ENCODE data around the gene CCL17.

The CCL17 gene

DNA sequence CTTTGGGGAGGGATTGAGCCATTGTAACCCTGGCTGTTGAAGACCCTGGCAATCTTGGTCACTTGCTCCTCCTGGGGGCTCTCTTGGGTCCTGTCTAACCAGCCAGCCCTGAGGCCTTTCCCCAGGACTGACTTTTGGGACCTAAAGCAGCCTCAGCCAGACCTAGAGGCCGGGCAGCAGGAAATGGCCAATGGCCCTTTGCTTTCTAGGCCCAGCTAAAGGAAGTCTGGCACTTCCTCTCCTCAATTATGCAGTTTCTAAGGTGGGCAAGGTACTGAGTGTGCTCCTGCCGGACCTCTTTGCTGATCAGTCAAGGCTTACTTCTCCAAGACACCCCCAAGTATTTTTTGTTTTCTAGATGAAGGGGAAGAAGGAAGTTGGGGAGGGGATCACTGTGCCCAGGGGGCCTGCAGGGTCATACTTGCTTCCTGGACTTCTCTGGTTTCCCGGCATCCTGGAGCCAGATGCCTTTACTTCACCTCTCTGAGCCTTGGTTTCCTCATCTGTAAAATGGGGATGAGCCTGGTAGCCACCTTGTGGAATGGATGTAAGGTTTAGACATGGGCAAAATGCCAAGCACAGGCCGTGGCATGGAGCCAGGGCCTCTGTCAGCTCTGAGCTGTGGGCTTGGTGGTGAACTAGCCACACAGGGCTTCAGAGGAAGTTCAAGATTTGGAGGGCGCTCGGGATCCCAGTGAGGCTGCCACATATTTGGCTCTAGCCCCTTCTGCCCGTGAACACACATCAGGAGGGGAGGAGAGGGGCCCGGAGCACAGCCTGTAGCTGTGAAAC is 23.7 kb upstream of the CCL17 start:
- no peak for TF ChIP-seq POLR2AphosphoS5 (IDR thresholded peaks at IDR 0.05; ENCODE audit: low read depth, low read length)
- no peak for TF ChIP-seq POLR2A (IDR thresholded peaks at IDR 0.05; ENCODE audit: low read depth, low read length)
- TF ChIP-seq TAF1 (IDR thresholded peaks at IDR 0.05; ENCODE audit: borderline replicate concordance, low read depth, low read length) = no peak
- FAIRE-seq = peak; percentile 70
- DNase-seq (ENCODE audit: insufficient read length) = no peak

GRCh38 chr16:57381791-57382534 is 22.6 kb upstream of the CCL17 start:
- DNase-seq (ENCODE audit: insufficient read length) = no peak
- no peak for TF ChIP-seq TAF1 (IDR thresholded peaks at IDR 0.05; ENCODE audit: borderline replicate concordance, low read depth, low read length)
- no peak for TF ChIP-seq POLR2A (IDR thresholded peaks at IDR 0.05; ENCODE audit: low read depth, low read length)
- TF ChIP-seq POLR2AphosphoS5 (IDR thresholded peaks at IDR 0.05; ENCODE audit: low read depth, low read length) = no peak
- FAIRE-seq = no peak

- FAIRE-seq (no peak), DNase-seq (ENCODE audit: insufficient read length) (no peak)
- TF ChIP-seq POLR2A (IDR thresholded peaks at IDR 0.05; ENCODE audit: low read depth, low read length) (no peak), TAF1 (IDR thresholded peaks at IDR 0.05; ENCODE audit: borderline replicate concordance, low read depth, low read length) (no peak), POLR2AphosphoS5 (IDR thresholded peaks at IDR 0.05; ENCODE audit: low read depth, low read length) (no peak)
These were observed 21.9 kb upstream of the CCL17 start for GRCh38 chr16:57382535-57383275.

DNA sequence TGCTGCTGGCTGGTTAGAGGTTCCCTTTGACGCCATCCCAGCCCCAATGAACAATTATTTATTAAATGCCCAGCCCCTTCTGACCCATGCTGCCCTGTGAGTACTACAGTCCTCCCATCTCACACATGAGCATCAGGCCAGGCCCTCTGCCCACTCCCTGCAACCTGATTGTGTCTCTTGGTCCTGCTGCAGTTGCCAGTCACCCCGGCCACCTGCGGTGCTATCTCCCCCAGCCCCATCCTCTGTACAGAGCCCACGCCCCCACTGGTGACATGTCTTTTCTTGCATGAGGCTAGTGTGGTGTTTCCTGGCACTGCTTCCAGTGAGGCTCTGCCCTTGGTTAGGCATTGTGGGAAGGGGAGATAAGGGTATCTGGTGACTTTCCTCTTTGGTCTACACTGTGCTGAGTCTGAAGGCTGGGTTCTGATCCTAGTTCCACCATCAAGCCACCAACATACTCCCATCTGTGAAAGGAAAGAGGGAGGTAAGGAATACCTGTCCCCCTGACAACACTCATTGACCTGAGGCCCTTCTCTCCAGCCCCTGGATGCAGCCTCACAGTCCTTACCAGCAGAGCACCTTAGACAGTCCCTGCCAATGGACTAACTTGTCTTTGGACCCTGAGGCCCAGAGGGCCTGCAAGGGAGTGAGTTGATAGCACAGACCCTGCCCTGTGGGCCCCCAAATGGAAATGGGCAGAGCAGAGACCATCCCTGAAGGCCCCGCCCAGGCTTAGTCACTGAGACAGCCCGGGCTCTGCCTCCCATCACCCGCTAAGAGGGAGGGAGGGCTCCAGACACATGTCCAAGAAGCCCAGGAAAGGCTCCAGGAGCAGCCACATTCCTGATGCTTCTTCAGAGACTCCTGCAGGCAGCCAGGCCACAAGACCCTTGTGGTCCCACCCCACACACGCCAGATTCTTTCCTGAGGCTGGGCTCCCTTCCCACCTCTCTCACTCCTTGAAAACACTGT is 21.0 kb upstream of the CCL17 start:
- FAIRE-seq (no peak), DNase-seq (ENCODE audit: insufficient read length) (no peak)
- TF ChIP-seq POLR2A (IDR thresholded peaks at IDR 0.05; ENCODE audit: low read depth, low read length) (no peak), TAF1 (IDR thresholded peaks at IDR 0.05; ENCODE audit: borderline replicate concordance, low read depth, low read length) (no peak), POLR2AphosphoS5 (IDR thresholded peaks at IDR 0.05; ENCODE audit: low read depth, low read length) (no peak)

DNA sequence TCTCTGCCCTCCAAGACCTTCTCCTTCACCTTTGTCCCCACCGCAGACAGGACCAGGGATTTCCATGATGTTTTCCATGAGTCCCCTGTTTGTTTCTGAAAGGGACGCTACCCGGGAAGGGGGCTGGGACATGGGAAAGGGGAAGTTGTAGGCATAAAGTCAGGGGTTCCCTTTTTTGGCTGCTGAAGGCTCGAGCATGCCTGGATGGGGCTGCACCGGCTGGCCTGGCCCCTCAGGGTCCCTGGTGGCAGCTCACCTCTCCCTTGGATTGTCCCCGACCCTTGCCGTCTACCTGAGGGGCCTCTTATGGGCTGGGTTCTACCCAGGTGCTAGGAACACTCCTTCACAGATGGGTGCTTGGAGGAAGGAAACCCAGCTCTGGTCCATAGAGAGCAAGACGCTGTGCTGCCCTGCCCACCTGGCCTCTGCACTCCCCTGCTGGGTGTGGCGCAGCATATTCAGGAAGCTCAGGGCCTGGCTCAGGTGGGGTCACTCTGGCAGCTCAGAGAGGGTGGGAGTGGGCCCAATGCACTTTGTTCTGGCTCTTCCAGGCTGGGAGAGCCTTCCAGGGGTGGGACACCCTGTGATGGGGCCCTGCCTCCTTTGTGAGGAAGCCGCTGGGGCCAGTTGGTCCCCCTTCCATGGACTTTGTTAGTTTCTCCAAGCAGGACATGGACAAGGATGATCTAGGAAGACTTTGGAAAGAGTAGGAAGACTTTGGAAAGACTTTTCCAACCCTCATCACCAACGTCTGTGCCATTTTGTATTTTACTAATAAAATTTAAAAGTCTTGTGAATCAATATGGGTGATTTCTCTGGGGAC is 20.1 kb upstream of the CCL17 start:
- TF ChIP-seq POLR2AphosphoS5 (IDR thresholded peaks at IDR 0.05; ENCODE audit: low read depth, low read length) (no peak), POLR2A (IDR thresholded peaks at IDR 0.05; ENCODE audit: low read depth, low read length) (no peak), TAF1 (IDR thresholded peaks at IDR 0.05; ENCODE audit: borderline replicate concordance, low read depth, low read length) (no peak)
- FAIRE-seq = no peak
- DNase-seq (ENCODE audit: insufficient read length) = no peak

- TF ChIP-seq POLR2AphosphoS5 (IDR thresholded peaks at IDR 0.05; ENCODE audit: low read depth, low read length) (no peak), TAF1 (IDR thresholded peaks at IDR 0.05; ENCODE audit: borderline replicate concordance, low read depth, low read length) (no peak), POLR2A (IDR thresholded peaks at IDR 0.05; ENCODE audit: low read depth, low read length) (no peak)
- FAIRE-seq (no peak), DNase-seq (ENCODE audit: insufficient read length) (no peak)
These were observed 19.5 kb upstream of the CCL17 start for GRCh38 chr16:57385083-57385482.

DNA sequence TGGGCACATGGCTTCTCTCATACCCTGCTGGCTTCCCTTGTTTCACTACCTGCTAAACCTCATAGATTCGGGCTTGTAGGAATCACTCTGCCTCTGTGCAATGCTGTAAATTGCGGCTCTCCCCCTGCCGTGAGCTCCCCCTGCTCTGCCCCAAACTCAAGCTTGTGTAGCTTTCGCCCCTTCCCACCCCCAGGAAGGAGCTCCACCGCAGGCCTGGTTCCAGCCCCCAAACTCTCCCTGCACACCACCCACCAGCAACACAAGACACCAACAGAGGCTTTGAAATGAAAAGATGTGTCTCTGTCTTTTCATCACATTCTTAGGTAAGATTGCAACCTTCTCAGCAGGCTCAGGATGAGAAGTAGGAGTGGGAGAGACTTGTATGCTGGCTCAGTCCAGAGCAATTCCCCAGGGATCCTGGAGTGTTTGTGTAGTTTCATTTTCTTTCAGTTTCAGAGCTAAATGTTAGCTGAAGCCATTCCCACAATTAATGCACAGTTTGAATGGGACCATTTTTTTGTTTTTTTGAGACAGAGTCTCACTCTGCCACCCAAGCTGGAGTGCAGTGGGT is 18.1 kb upstream of the CCL17 start:
- DNase-seq (ENCODE audit: insufficient read length) = no peak
- no peak for TF ChIP-seq POLR2A (IDR thresholded peaks at IDR 0.05; ENCODE audit: low read depth, low read length)
- TF ChIP-seq TAF1 (IDR thresholded peaks at IDR 0.05; ENCODE audit: borderline replicate concordance, low read depth, low read length) = no peak
- TF ChIP-seq POLR2AphosphoS5 (IDR thresholded peaks at IDR 0.05; ENCODE audit: low read depth, low read length) = no peak
- no peak for FAIRE-seq

DNA sequence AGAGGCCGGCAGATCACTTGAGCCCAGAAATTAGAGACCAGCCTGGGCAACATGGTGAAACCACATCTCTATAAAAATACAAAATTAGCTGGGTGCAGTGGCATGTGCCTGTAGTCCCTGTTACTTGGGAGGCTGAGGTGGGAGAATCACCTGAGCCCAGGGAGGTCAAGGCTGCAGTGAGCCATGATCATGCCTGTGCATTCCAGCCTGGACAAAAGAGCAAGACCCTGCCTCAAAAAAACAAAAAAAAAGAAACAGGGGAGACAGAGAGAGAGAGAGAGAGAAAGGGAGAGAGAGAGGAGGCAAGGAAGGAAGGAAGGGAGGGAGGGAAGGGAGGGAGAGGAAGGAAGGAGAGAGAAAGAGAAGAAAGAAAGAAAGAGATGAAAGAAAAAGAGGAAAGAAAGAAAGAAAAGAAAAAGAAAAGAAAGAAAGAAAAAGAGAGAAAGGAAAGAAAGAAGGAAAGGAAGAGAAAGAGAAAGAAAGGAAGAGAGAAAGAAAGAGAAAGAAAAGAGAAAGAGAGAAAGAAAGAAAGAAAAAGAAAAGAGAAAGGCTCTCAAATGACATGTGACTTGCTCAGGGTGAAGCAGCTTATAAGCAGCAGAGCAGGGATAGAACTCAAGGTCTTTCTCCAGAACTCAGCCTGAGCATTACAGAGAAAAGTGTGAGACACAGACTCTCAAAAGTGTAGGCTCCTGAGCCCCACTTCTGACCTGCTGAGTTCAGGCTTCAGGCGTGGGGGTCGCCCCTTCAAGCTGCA is 16.8 kb upstream of the CCL17 start:
- DNase-seq (ENCODE audit: insufficient read length) (no peak), FAIRE-seq (peak; percentile 65)
- TF ChIP-seq POLR2A (IDR thresholded peaks at IDR 0.05; ENCODE audit: low read depth, low read length) (peak; percentile 68), TAF1 (IDR thresholded peaks at IDR 0.05; ENCODE audit: borderline replicate concordance, low read depth, low read length) (no peak), POLR2AphosphoS5 (IDR thresholded peaks at IDR 0.05; ENCODE audit: low read depth, low read length) (peak; percentile 68; the same call in 1 of the 2 replicates)

All from GM12892 (cell line).